Pancreas (tissue), 10 donors: Measurements from ENCODE around the gene ADAMTS14. TPM values are rescaled to one million over a fixed set of nuclear protein-coding genes. Genes with fewer than 3 reads are reported as not detected.
A peak's percentile ranks its signal among the peaks of the same experiment; 100 is the strongest.

Experiments used
- ATAC-seq, 4 donors: fragments of 200-7000 bp; cut with Tn5 transposase; one replicate each; pipeline versions ENCODE4 v1.8.0 to v1.9.1; 2020; ENCODE audit warnings: mild to moderate bottlenecking in 4 of 4, moderate library complexity in 4 of 4
- DNase-seq, 6 donors: peaks; one replicate each; pipeline ENCODE4 v3.0.0-alpha.2; 2020
- FAIRE-seq: peaks from 2 replicates; lab custom pipeline; 2012; peaks lifted over from hg19 to GRCh38; lab: Jason Lieb, UNC
- H3K27ac ChIP-seq, 4 donors: fragments of 200-600 bp; sonication (generic); 1 replicate in 3 of 4; 2 replicates in 1 of 4; pipeline versions ENCODE4 v1.5.0 to v1.8.0; 2020
- H3K27me3 ChIP-seq, 4 donors: fragments of 200-600 bp; one replicate each; pipeline ENCODE4 v1.8.0; 2021
- H3K36me3 ChIP-seq, 3 donors: fragments of 200-600 bp; sonication (generic) in 1 of 3; one replicate each; pipeline versions ENCODE4 v1.5.0 to v1.8.0; 2020 to 2021
- H3K4me1 ChIP-seq, 3 donors: fragments of 200-600 bp; one replicate each; pipeline ENCODE4 v1.8.0; 2021
- H3K4me3 ChIP-seq, 4 donors: fragments of 200-600 bp; sonication (generic) in 2 of 4; one replicate each; pipeline versions ENCODE4 v1.5.0 to v1.8.0; 2020 to 2021
- H3K9me3 ChIP-seq, 4 donors: fragments of 200-600 bp; one replicate each; pipeline ENCODE4 v1.8.0; 2021
- CTCF ChIP-seq, 4 donors: fragments of 200-600 bp; sonication (generic) in 3 of 4; IDR thresholded peaks; one replicate each; pipeline versions ENCODE4 v1.5.0 to v1.8.0; 2021; ENCODE audit warnings: antibody characterized with exemption in 4 of 4
- WGBS, 2 donors: extraction: QIAGEN DNeasy Blood & Tissue Kit; methylation state at CpG; one replicate each; pipeline ENCODE4 v1.1.7; 2013; 5-methylcytosine and 5-hydroxymethylcytosine counted together
- intact Hi-C, 3 donors: fragments of 100-400 bp; cut with DNase I; formaldehyde crosslinking; loops; one replicate each; pipeline versions ENCODE4 v1.11.1 to v1.14.2; 2022
- polyA plus RNA-seq, 2 donors: library from polyadenylated mRNA; stranded (reverse); fragments of 200-250 nt; gene quantifications; one replicate each; pipeline ENCODE4 v1.2.3, GENCODE V29; 2013
- total RNA-seq, 6 donors: library from RNA; stranded (reverse); fragmentation: NEBNext Ultra II Directional in 4 of 6; extraction: Animal tissue kit (Norgen Biotek cat#: 25700) in 4 of 6; gene quantifications; one replicate each; pipeline versions ENCODE4 v1.2.1 to v1.2.4, GENCODE V29; 2021 to 2023
- donor health status: healthy with polysubstance abuse.
- donor health status: DM: no; HTN: no; CAD: no; lungs with moderate emphysema.
- donor health status: DM: no; HTN: no; CAD: no.
- donor health status: control.
- donor health status: control.
- donor health status: Bipolar disorder and iron deficiency.
- donor health status: DM: yes; HTN: yes; CAD: no.
- donor health status: DM: no; HTN: no; CAD: no.
- donor health status: DM: no; HTN: no; CAD: no.
- donor health status: DM: yes; HTN: yes; CAD: no.

ADAMTS14 gene
- total and polyA plus RNA-seq, 8 donors, result 0.06 to 2.2 (median 0.23) TPM; not detected in 2

- intact Hi-C loops, result no loop called here
- H3K9me3 ChIP-seq, result no peaks in the 10 kb centered on the region
- no peak for FAIRE-seq
- no peaks in the 10 kb centered on the region for H3K36me3 ChIP-seq
- H3K27me3 ChIP-seq, result peaks cover 0 to 8% (median 0%) of the 10 kb centered on the region in 4 donors
- no peak for ATAC-seq
- 82 to 90% methylated on average over 10 of the region's 10 CpGs for WGBS, 2 donors
- no peak overlapping the region for H3K4me3 ChIP-seq
- no peaks in the 10 kb centered on the region for H3K4me1 ChIP-seq
- TF ChIP-seq CTCF (IDR thresholded peaks at IDR 0.05), result no peak
- DNase-seq, result no peak
- no peak overlapping the region for H3K27ac ChIP-seq
Observed at GRCh38 chr10:70668454-70668970, 3.8 kb upstream of the ADAMTS14 start.

GRCh38 chr10:70669015-70669414 is 3.3 kb upstream of the ADAMTS14 start:
- intact Hi-C loops, result no loop called here
- FAIRE-seq, result no peak
- no peaks in the 10 kb centered on the region for H3K9me3 ChIP-seq
- no peaks in the 10 kb centered on the region for H3K36me3 ChIP-seq
- H3K4me3 ChIP-seq, result no peak overlapping the region
- H3K4me1 ChIP-seq, result no peaks in the 10 kb centered on the region
- TF ChIP-seq CTCF (IDR thresholded peaks at IDR 0.05), result no peak
- DNase-seq, result no peak
- no peak overlapping the region for H3K27ac ChIP-seq
- no peak for ATAC-seq
- peaks cover 0 to 8% (median 0%) of the 10 kb centered on the region in 4 donors for H3K27me3 ChIP-seq

- peaks cover 0 to 8% (median 0%) of the 10 kb centered on the region in 4 donors for H3K27me3 ChIP-seq
- H3K4me1 ChIP-seq, result no peaks in the 10 kb centered on the region
- intact Hi-C loops, result no loop called here
- DNase-seq (no peak), ATAC-seq (no peak), FAIRE-seq (no peak)
- 60 to 65% methylated on average over 7 of the region's 7 CpGs for WGBS, 2 donors
- H3K4me3 ChIP-seq, result no peak overlapping the region
- no peak overlapping the region for H3K27ac ChIP-seq
- no peaks in the 10 kb centered on the region for H3K9me3 ChIP-seq
- TF ChIP-seq CTCF (IDR thresholded peaks at IDR 0.05), result no peak
- no peaks in the 10 kb centered on the region for H3K36me3 ChIP-seq
Observed at GRCh38 chr10:70669732-70670317, 2.5 kb upstream of the ADAMTS14 start.

- intact Hi-C loops, result no loop called here
- no peaks in the 10 kb centered on the region for H3K4me1 ChIP-seq
- FAIRE-seq (no peak), DNase-seq (no peak), ATAC-seq (no peak)
- H3K9me3 ChIP-seq, result no peaks in the 10 kb centered on the region
- H3K4me3 ChIP-seq, result peak overlapping the region in 1 of 4 donors; percentile 3
- 24 to 30% methylated on average over 5 of the region's 5 CpGs for WGBS, 2 donors
- no peak for TF ChIP-seq CTCF (IDR thresholded peaks at IDR 0.05)
- H3K36me3 ChIP-seq, result no peaks in the 10 kb centered on the region
- no peak overlapping the region for H3K27ac ChIP-seq
- peaks cover 0 to 8% (median 0%) of the 10 kb centered on the region in 4 donors for H3K27me3 ChIP-seq
Observed at GRCh38 chr10:70671619-70672164, 614 bp upstream of the ADAMTS14 start.
